GM13976 (cell line): ENCODE data around the gene TGIF2LY.
"Not testable (repeated sequence)": the region's sequence is repeated elsewhere in the genome, so short reads cannot be mapped to it uniquely, and the experiment has no call there.

Experiments used
- DNase-seq: peaks from one replicate; pipeline ENCODE4 v3.0.0; 2012; ENCODE audit warnings: low spot score
- in situ Hi-C: fragments of 300-500 bp; cut with MboI; formaldehyde crosslinking; loops from one replicate; pipeline ENCODE4 v1.12.0; 2022; ENCODE audit warnings: low sequenced_read_pairs, mixed read lengths, inconsistent platforms; ENCODE audit not compliant: unreplicated experiment

Gene TGIF2LY

DNA sequence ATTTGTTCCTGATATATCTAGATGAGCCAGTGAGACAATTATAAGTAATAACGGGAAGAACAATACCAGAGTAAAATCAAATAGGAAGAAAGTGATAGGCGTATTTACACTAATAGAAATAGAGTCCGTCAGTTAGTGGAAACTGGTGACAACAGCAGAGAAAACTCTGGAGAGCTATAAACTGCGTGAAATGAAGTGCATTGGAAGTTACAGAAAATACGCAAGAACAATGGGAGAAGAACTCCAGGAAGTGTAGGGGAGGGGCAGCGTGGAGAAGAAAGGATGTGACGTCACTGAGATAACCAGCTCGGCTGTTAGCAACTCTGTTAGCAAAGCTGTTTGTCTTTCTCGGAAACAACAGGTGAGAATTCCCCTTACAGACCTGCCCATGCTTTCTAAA, at the start of gene TGIF2LY:
TGIF2LY (plus strand) TSS at position 301 of the 400 bp plus-strand sequence. CDS start 178 bp downstream, outside the sequence.
- DNase-seq, in situ Hi-C loops: not testable (repeated sequence)
